GM23338 (cell line): Measurements from ENCODE around the gene TEX14. TPM values are rescaled to one million over a fixed set of nuclear protein-coding genes. Genes with fewer than 3 reads are reported as not detected.

Experiments used
- ATAC-seq: fragments of 200-7000 bp; cut with Tn5 transposase; 3 replicates; pipeline ENCODE4 v1.9.1; 2020
- DNase-seq: peaks from one replicate; pipeline ENCODE4 v3.0.0-alpha.2; 2015; ENCODE audit warnings: low spot score
- H2AFZ ChIP-seq: fragments of 200-600 bp; sonication (generic); 2 replicates; pipeline ENCODE4 v1.8.0; 2016; ENCODE audit warnings: antibody characterized with exemption, mild to moderate bottlenecking, moderate library complexity
- H3F3A ChIP-seq: fragments of 200-600 bp; sonication (generic); replicated peaks from 2 replicates; pipeline ENCODE4 v1.8.0; 2017; ENCODE audit warnings: antibody characterized with exemption, mixed run types, low read depth
- H3K27ac ChIP-seq: fragments of 200-600 bp; sonication (generic); 2 replicates; pipeline ENCODE4 v1.6.1; 2016; ENCODE audit warnings: low read depth
- H3K27me3 ChIP-seq: fragments of 200-600 bp; sonication (generic); 2 replicates; pipeline ENCODE4 v1.8.0; 2016; ENCODE audit warnings: mild to moderate bottlenecking, mixed run types, moderate library complexity; ENCODE audit not compliant: insufficient read depth
- H3K36me3 ChIP-seq: fragments of 200-600 bp; sonication (generic); 2 replicates; pipeline ENCODE4 v1.8.0; 2016; ENCODE audit warnings: mild to moderate bottlenecking; ENCODE audit not compliant: insufficient read depth
- H3K4me1 ChIP-seq: fragments of 200-600 bp; sonication (generic); 2 replicates; pipeline ENCODE4 v1.8.0; 2016; ENCODE audit warnings: mild to moderate bottlenecking, moderate library complexity; ENCODE audit not compliant: insufficient read depth
- H3K4me2 ChIP-seq: fragments of 200-600 bp; sonication (generic); 2 replicates; pipeline ENCODE4 v1.7.1; 2017; ENCODE audit warnings: mixed run types
- H3K4me3 ChIP-seq: fragments of 200-600 bp; sonication (generic); 2 replicates; pipeline ENCODE4 v1.6.1; 2016; ENCODE audit warnings: mixed run types
- H3K79me2 ChIP-seq: fragments of 200-600 bp; sonication (generic); replicated peaks from 2 replicates; pipeline ENCODE4 v1.8.0; 2017; ENCODE audit warnings: mild to moderate bottlenecking; ENCODE audit not compliant: insufficient read depth
- H3K9me2 ChIP-seq: fragments of 200-600 bp; sonication (generic); 2 replicates; pipeline ENCODE4 v1.8.0; 2017; ENCODE audit not compliant: insufficient read depth
- H4K20me1 ChIP-seq: fragments of 200-600 bp; sonication (generic); replicated peaks from 2 replicates; pipeline ENCODE4 v1.8.0; 2017; ENCODE audit warnings: mild to moderate bottlenecking; ENCODE audit not compliant: insufficient read depth
- H3K27ac Mint-ChIP-seq: 2 replicates; pipeline ENCODE4 v1.8.0; 2020; ENCODE audit warnings: inconsistent platforms, mild to moderate bottlenecking, moderate library complexity, mixed read lengths
- H3K27me3 Mint-ChIP-seq: 3 replicates; pipeline ENCODE4 v1.8.0; 2022; ENCODE audit warnings: low read depth, mild to moderate bottlenecking, moderate library complexity, mixed read lengths, inconsistent platforms; ENCODE audit not compliant: insufficient read depth, poor library complexity
- H3K36me3 Mint-ChIP-seq: 3 replicates; pipeline ENCODE4 v1.8.0; 2021; ENCODE audit warnings: low read depth, mild to moderate bottlenecking, inconsistent platforms, moderate library complexity, mixed read lengths
- H3K4me1 Mint-ChIP-seq: 3 replicates; pipeline ENCODE4 v1.8.0; 2020; ENCODE audit warnings: mild to moderate bottlenecking, inconsistent platforms, mixed read lengths
- H3K4me3 Mint-ChIP-seq: 3 replicates; pipeline ENCODE4 v1.8.0; 2021; ENCODE audit warnings: moderate library complexity, mild to moderate bottlenecking, inconsistent platforms, mixed read lengths
- H3K9me3 Mint-ChIP-seq: 3 replicates; pipeline ENCODE4 v1.8.0; 2020; ENCODE audit warnings: moderate library complexity, mild to moderate bottlenecking, inconsistent platforms, mixed read lengths
- EZH2phosphoT487 ChIP-seq: fragments of 200-600 bp; sonication (generic); IDR thresholded peaks from one replicate; pipeline ENCODE4 v1.8.1; 2018; ENCODE audit warnings: antibody characterized with exemption; ENCODE audit not compliant: unreplicated experiment
- JUNB ChIP-seq: IDR thresholded peaks from one replicate; pipeline ENCODE4 v1.6.1; 2016; ENCODE audit warnings: antibody characterized with exemption; ENCODE audit not compliant: unreplicated experiment
- POLR2AphosphoS5 ChIP-seq: IDR thresholded peaks from 2 replicates; pipeline ENCODE4 v1.6.1; 2016; ENCODE audit warnings: antibody characterized with exemption, low read depth
- STAT1 ChIP-seq: IDR thresholded peaks from one replicate; pipeline ENCODE4 v1.6.1; 2016; ENCODE audit warnings: antibody characterized with exemption; ENCODE audit not compliant: unreplicated experiment
- ZNF331 ChIP-seq: fragments of 250-450 bp; sonication (Bioruptor Pico); IDR thresholded peaks from 2 replicates; pipeline ENCODE4 v1.5.0; 2020; ENCODE audit warnings: low read depth, mild to moderate bottlenecking, moderate library complexity
- polyA plus RNA-seq: library from polyadenylated mRNA; unstranded; fragments of >200 nt; fragmentation: Nextera tagmentation; extraction: Ambion mirVana; gene quantifications from 2 replicates; pipeline ENCODE4 v1.2.1, GENCODE V29; 2016
- total RNA-seq: library from RNA; depleted of rRNA; stranded (reverse); fragments of >200 nt; shearing (Covaris generic); gene quantifications from 2 replicates; pipeline ENCODE4 v1.2.3, GENCODE V29; 2014
- TF ChIP-seq, protein P1 (sequence below): fragments of 250-450 bp; sonication (Bioruptor Pico); IDR thresholded peaks from 2 replicates; pipeline ENCODE4 v1.5.0; 2020; ENCODE audit warnings: mild to moderate bottlenecking, moderate library complexity
- TF ChIP-seq, protein P2 (sequence below): IDR thresholded peaks from 2 replicates; pipeline ENCODE4 v1.6.1; 2016; ENCODE audit warnings: antibody characterized with exemption
- TF ChIP-seq, protein P3 (sequence below), 2 experiments: fragments of 200-600 bp in 1 of 2; sonication (generic) in 1 of 2; conservative IDR thresholded peaks; 2 replicates each; pipeline versions ENCODE4 v1.5.1 to v1.6.1; 2016 to 2017; ENCODE audit warnings: antibody characterized with exemption in 2 of 2, low read depth in 2 of 2, mild to moderate bottlenecking in 2 of 2, moderate library complexity in 1 of 2

TEX14 gene
- total and polyA plus RNA-seq, 2 experiments from 2014 or later, result 0.80 to 2.6 TPM

DNA sequence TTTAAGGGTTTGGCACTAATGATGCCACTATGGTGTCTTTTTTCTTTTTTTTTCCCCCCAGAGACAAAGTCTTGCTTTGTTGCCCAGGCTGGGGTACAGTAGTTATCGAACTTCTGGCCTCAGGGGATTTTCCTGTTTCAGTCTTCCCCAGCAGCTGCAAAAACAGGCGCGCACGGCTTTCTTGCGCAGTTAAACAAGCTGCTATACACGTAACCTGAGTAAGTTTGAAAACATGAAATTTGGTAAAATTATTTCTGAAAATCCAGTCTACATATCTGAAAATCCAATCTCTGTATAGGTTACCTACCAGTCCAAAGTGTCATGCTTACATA is 11.8 kb downstream of the TEX14 start (continued):
- TF ChIP-seq, protein P1, sequence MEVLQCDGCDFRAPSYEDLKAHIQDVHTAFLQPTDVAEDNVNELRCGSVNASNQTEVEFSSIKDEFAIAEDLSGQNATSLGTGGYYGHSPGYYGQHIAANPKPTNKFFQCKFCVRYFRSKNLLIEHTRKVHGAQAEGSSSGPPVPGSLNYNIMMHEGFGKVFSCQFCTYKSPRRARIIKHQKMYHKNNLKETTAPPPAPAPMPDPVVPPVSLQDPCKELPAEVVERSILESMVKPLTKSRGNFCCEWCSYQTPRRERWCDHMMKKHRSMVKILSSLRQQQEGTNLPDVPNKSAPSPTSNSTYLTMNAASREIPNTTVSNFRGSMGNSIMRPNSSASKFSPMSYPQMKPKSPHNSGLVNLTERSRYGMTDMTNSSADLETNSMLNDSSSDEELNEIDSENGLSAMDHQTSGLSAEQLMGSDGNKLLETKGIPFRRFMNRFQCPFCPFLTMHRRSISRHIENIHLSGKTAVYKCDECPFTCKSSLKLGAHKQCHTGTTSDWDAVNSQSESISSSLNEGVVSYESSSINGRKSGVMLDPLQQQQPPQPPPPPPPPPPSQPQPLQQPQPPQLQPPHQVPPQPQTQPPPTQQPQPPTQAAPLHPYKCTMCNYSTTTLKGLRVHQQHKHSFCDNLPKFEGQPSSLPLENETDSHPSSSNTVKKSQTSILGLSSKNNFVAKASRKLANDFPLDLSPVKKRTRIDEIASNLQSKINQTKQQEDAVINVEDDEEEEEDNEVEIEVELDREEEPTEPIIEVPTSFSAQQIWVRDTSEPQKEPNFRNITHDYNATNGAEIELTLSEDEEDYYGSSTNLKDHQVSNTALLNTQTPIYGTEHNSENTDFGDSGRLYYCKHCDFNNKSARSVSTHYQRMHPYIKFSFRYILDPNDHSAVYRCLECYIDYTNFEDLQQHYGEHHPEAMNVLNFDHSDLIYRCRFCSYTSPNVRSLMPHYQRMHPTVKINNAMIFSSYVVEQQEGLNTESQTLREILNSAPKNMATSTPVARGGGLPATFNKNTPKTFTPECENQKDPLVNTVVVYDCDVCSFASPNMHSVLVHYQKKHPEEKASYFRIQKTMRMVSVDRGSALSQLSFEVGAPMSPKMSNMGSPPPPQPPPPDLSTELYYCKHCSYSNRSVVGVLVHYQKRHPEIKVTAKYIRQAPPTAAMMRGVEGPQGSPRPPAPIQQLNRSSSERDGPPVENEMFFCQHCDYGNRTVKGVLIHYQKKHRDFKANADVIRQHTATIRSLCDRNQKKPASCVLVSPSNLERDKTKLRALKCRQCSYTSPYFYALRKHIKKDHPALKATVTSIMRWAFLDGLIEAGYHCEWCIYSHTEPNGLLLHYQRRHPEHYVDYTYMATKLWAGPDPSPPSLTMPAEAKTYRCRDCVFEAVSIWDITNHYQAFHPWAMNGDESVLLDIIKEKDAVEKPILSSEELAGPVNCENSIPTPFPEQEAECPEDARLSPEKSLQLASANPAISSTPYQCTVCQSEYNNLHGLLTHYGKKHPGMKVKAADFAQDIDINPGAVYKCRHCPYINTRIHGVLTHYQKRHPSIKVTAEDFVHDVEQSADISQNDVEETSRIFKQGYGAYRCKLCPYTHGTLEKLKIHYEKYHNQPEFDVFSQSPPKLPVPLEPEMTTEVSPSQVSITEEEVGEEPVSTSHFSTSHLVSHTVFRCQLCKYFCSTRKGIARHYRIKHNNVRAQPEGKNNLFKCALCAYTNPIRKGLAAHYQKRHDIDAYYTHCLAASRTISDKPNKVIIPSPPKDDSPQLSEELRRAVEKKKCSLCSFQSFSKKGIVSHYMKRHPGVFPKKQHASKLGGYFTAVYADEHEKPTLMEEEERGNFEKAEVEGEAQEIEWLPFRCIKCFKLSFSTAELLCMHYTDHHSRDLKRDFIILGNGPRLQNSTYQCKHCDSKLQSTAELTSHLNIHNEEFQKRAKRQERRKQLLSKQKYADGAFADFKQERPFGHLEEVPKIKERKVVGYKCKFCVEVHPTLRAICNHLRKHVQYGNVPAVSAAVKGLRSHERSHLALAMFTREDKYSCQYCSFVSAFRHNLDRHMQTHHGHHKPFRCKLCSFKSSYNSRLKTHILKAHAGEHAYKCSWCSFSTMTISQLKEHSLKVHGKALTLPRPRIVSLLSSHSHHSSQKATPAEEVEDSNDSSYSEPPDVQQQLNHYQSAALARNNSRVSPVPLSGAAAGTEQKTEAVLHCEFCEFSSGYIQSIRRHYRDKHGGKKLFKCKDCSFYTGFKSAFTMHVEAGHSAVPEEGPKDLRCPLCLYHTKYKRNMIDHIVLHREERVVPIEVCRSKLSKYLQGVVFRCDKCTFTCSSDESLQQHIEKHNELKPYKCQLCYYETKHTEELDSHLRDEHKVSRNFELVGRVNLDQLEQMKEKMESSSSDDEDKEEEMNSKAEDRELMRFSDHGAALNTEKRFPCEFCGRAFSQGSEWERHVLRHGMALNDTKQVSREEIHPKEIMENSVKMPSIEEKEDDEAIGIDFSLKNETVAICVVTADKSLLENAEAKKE (CRISPR knock-in tag), result no peak

DNA sequence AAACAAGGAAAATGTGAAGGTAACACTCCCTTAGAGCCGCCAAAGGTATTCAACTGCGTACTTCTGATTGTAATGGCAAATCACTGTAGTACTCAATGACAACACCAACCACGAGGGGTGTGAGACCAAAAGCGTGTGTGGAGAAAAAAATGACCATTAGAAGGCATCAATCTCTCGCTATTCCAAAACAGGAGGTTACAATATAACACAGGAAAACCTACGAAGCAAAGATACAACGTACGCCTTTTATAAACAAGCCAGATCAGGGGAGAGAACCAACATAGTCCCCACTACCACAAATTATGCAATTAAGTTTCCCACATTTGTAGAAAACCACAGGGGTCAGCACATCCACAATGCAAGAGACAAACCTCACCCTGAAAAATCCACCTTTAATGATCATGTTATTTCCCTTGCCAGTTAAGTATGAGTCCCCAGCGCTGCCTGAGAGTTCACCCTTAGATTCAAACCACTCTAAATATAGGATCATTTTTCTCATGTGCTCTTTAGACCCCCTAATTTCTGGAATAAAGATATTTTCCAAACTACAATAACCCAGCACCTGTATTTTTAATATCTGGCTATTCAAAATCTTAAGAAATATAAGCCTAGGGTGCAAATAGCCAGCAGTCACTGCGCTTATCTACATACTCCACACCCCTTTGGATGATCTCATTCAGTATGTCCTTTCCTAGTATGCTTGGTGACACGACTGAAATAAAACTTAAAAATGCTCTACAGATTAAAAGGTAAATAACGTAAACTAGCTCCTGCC is 12.4 kb downstream of the TEX14 start:
- H3K9me2 ChIP-seq, result no peaks in the 10 kb centered on the region
- H3K27ac Mint-ChIP-seq, result peak overlapping the region; percentile 99
- no peaks in the 10 kb centered on the region for H3K27me3 Mint-ChIP-seq
- H3K4me1 ChIP-seq, result no peaks in the 10 kb centered on the region
- H3K4me2 ChIP-seq, result no peak overlapping the region
- no peaks in the 10 kb centered on the region for H3K36me3 ChIP-seq
- no peaks in the 10 kb centered on the region for H3K36me3 Mint-ChIP-seq
- H2AFZ ChIP-seq, result no peak overlapping the region
- H4K20me1 ChIP-seq, result no peaks in the 10 kb centered on the region
- H3K79me2 ChIP-seq, result no peaks in the 10 kb centered on the region
- peaks cover 4% of the 10 kb centered on the region; the same call in 1 of the 3 replicates for H3K4me1 Mint-ChIP-seq
- no peak overlapping the region for H3K4me3 ChIP-seq
- 0 out of 2 replicates have a peak overlapping the region, but pooled peaks have one; percentile 11 for H3K27ac ChIP-seq
- no peaks in the 10 kb centered on the region for H3K27me3 ChIP-seq
- H3F3A ChIP-seq, result no peaks in the 10 kb centered on the region
- peak; percentile 49 for DNase-seq
- no peak overlapping the region for H3K4me3 Mint-ChIP-seq
- H3K9me3 Mint-ChIP-seq, result no peaks in the 10 kb centered on the region
- ATAC-seq, result peak; percentile 87
- TF ChIP-seq, protein P2, sequence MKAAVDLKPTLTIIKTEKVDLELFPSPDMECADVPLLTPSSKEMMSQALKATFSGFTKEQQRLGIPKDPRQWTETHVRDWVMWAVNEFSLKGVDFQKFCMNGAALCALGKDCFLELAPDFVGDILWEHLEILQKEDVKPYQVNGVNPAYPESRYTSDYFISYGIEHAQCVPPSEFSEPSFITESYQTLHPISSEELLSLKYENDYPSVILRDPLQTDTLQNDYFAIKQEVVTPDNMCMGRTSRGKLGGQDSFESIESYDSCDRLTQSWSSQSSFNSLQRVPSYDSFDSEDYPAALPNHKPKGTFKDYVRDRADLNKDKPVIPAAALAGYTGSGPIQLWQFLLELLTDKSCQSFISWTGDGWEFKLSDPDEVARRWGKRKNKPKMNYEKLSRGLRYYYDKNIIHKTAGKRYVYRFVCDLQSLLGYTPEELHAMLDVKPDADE, result peak; percentile 60
- TF ChIP-seq JUNB (no peak), STAT1 (no peak), EZH2phosphoT487 (no peak), ZNF331 (peak; percentile 63), POLR2AphosphoS5 (peak; percentile 98)
- TF ChIP-seq, protein P3, sequence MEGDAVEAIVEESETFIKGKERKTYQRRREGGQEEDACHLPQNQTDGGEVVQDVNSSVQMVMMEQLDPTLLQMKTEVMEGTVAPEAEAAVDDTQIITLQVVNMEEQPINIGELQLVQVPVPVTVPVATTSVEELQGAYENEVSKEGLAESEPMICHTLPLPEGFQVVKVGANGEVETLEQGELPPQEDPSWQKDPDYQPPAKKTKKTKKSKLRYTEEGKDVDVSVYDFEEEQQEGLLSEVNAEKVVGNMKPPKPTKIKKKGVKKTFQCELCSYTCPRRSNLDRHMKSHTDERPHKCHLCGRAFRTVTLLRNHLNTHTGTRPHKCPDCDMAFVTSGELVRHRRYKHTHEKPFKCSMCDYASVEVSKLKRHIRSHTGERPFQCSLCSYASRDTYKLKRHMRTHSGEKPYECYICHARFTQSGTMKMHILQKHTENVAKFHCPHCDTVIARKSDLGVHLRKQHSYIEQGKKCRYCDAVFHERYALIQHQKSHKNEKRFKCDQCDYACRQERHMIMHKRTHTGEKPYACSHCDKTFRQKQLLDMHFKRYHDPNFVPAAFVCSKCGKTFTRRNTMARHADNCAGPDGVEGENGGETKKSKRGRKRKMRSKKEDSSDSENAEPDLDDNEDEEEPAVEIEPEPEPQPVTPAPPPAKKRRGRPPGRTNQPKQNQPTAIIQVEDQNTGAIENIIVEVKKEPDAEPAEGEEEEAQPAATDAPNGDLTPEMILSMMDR (conservative IDR thresholded peaks at IDR 0.05; ENCODE audit: low read depth in 2 of 2), result no peak
